ENCODE results near the gene HOXD8. TPM values are rescaled to one million over a fixed set of nuclear protein-coding genes. Genes with fewer than 3 reads are reported as not detected.

The HOXD8 gene
- total and polyA plus RNA-seq, 2 experiments from 2014 or later: 19.7 to 27.8 TPM

DNA sequence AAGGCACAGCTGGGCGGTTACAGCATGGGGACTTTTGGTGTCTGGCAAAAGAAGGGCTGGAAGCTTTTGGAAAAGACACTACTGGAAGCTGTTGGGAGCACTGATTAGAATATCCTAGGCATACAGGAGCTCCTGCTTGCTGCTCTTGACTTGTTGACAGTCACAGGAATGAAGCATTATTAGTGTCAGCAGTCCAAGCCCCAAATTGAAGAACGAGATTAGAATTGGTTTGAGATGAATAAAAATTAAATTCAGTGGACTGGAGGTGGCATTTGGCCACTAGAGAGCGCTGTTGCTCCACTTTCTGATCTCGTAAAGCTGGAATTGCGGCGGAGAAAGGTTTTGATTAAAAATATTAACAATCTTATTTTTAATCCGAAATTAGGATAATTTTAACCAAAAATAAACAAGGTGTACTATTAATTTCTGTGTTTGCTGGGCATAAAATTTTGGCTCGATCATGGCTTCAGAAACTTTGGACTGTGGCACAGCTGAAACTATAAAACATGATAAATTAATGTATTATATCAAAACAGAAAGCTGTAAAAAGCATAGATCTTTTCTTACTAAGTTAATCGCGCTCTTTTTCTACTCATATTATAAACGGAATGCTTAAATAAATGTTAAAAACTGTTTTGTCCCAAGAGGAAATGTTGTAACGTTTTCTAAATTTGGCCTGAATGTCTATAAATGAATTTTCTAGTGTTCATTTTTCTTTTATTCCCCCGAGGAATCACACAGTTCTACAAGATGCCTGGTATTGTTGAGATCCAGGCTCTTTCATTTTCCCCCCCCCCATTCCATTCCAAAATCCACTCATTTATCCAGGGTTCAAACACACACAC is 2.4 kb upstream of the HOXD8 start:
- H3K36me3 ChIP-seq (ENCODE audit: low read depth): no peaks in the 10 kb centered on the region
- TF ChIP-seq EZH2phosphoT487 (IDR thresholded peaks at IDR 0.05; ENCODE audit: insufficient read depth, low read depth): no peak
- no peak for TF ChIP-seq EZH2 (IDR thresholded peaks at IDR 0.05; ENCODE audit: insufficient read depth, poor library complexity, severe bottlenecking)
- no peaks in the 10 kb centered on the region for H4K20me1 ChIP-seq (ENCODE audit: insufficient read depth)
- DNase-seq: peak; percentile 80
- peak overlapping the region; percentile 90 for H3K4me3 ChIP-seq
- peaks cover 57% of the 10 kb centered on the region for H3K79me2 ChIP-seq (ENCODE audit: insufficient read depth)
- WGBS, 2 experiments (ENCODE audit: low coverage in 1 of 2, low lambda C conversion rate in 2 of 2, missing lambda C conversion rate in 2 of 2): 10 to 14% methylated on average over 13 of the region's 13 CpGs
- H3F3A ChIP-seq (ENCODE audit: insufficient read depth): peaks cover 37% of the 10 kb centered on the region
- no peaks in the 10 kb centered on the region for H3K9me3 ChIP-seq (ENCODE audit: low read depth)
- no peaks in the 10 kb centered on the region for H3K27me3 ChIP-seq (replicated peaks; ENCODE audit: insufficient read depth)
- H3K9ac ChIP-seq: peak overlapping the region; percentile 97
- H3K9me2 ChIP-seq (ENCODE audit: insufficient read depth): no peaks in the 10 kb centered on the region
- H3K27ac ChIP-seq: peak overlapping the region; percentile 97
- in situ Hi-C loops (cut with MboI): loop anchor here (5.0 to 10.0 kb wide), 3 partner anchors 510 to 1020 kb away; no protein-coding TSS in a partner anchor
- H3K4me2 ChIP-seq (ENCODE audit: unreplicated experiment): peak overlapping the region; percentile 97
- H3K4me1 ChIP-seq (ENCODE audit: insufficient read depth): peaks cover 20% of the 10 kb centered on the region
- peak overlapping the region; percentile 68 for H2AFZ ChIP-seq

DNA sequence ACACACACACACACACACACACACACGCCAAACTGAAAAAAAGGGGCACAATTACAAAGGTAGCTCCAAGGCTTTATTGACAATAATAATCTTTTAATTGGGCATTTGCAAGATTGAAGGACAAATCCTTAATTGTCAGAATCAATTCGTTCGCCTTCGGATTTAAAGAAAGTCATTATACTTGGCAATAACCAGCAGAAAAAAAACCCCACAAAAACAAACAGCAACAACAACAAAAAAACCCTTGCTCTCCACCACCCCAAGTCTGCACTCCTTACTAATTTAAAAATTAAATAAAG is 1.8 kb upstream of the HOXD8 start:
- H3K4me1 ChIP-seq (ENCODE audit: insufficient read depth): peaks cover 20% of the 10 kb centered on the region
- peaks cover 39% of the 10 kb centered on the region for H3F3A ChIP-seq (ENCODE audit: insufficient read depth)
- peak overlapping the region; percentile 90 for H3K4me3 ChIP-seq
- peak overlapping the region; percentile 97 for H3K9ac ChIP-seq
- H3K79me2 ChIP-seq (ENCODE audit: insufficient read depth): peaks cover 62% of the 10 kb centered on the region
- TF ChIP-seq EZH2phosphoT487 (IDR thresholded peaks at IDR 0.05; ENCODE audit: insufficient read depth, low read depth): no peak
- TF ChIP-seq EZH2 (IDR thresholded peaks at IDR 0.05; ENCODE audit: insufficient read depth, poor library complexity, severe bottlenecking): no peak
- H2AFZ ChIP-seq: peak overlapping the region; percentile 68
- peak overlapping the region; percentile 97 for H3K27ac ChIP-seq
- 51 to 68% methylated on average over 4 of the region's 4 CpGs for WGBS, 2 experiments (ENCODE audit: low coverage in 1 of 2, low lambda C conversion rate in 2 of 2, missing lambda C conversion rate in 2 of 2)
- no peaks in the 10 kb centered on the region for H3K36me3 ChIP-seq (ENCODE audit: low read depth)
- H3K9me2 ChIP-seq (ENCODE audit: insufficient read depth): no peaks in the 10 kb centered on the region
- no peaks in the 10 kb centered on the region for H3K27me3 ChIP-seq (replicated peaks; ENCODE audit: insufficient read depth)
- H4K20me1 ChIP-seq (ENCODE audit: insufficient read depth): no peaks in the 10 kb centered on the region
- H3K9me3 ChIP-seq (ENCODE audit: low read depth): no peaks in the 10 kb centered on the region
- in situ Hi-C loops (cut with MboI): loop anchor here (5.0 to 10.0 kb wide), 3 partner anchors 510 to 1020 kb away; no protein-coding TSS in a partner anchor
- peak overlapping the region; percentile 97 for H3K4me2 ChIP-seq (ENCODE audit: unreplicated experiment)
- DNase-seq: no peak

DNA sequence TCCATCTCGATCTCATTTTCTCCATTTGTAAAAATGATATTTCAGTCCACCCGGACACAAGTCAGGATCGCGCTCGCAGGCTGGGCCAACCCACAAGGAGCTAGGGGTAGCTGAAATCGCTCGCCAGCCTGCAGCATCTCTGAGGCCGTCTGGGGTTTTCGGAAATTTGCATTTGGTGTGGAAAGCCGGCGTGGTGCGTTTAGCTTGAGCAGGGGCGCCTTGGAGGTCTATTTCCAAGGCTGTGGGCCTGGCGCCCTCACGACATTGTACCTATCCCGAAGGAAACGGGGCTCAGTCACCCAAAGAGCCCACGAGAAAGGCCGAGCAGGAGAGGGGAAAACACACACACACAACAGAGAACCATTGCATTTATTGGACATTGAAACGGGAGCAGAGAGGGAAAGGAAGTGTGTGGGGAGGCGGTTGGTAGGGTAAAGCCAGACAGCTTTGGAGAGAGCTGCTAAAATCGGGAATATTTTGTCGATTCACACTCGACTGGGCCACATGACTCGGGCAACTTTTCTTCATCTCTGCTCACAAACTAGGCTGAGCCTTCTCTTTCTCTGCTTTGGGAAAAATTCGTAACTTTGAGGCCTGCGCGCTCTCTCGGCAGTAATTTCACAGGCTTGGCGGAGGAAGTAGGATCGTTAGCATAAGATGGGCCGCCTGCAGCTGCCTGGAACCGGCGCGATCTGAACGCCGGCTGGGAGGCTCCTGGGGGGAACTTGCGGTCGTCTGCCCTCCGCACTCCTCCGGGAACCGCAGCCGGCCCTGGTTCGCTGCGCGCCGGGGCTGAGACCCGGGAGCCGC is 1.1 kb upstream of the HOXD8 start:
- DNase-seq: peak; percentile 71
- no peaks in the 10 kb centered on the region for H4K20me1 ChIP-seq (ENCODE audit: insufficient read depth)
- peak overlapping the region; percentile 90 for H3K4me3 ChIP-seq
- H2AFZ ChIP-seq: peak overlapping the region; percentile 68
- H3K79me2 ChIP-seq (ENCODE audit: insufficient read depth): peaks cover 65% of the 10 kb centered on the region
- H3K4me2 ChIP-seq (ENCODE audit: unreplicated experiment): peak overlapping the region; percentile 97
- peaks cover 43% of the 10 kb centered on the region for H3F3A ChIP-seq (ENCODE audit: insufficient read depth)
- H3K9ac ChIP-seq: peak overlapping the region; percentile 97
- in situ Hi-C loops (cut with MboI): loop anchor here (5.0 to 10.0 kb wide), 3 partner anchors 509 to 1019 kb away; no protein-coding TSS in a partner anchor
- H3K9me3 ChIP-seq (ENCODE audit: low read depth): no peaks in the 10 kb centered on the region
- no peaks in the 10 kb centered on the region for H3K36me3 ChIP-seq (ENCODE audit: low read depth)
- TF ChIP-seq EZH2 (IDR thresholded peaks at IDR 0.05; ENCODE audit: insufficient read depth, poor library complexity, severe bottlenecking): no peak
- TF ChIP-seq EZH2phosphoT487 (IDR thresholded peaks at IDR 0.05; ENCODE audit: insufficient read depth, low read depth): 0 out of 2 replicates have a peak, but pooled peaks have one; percentile 22
- H3K27me3 ChIP-seq (replicated peaks; ENCODE audit: insufficient read depth): no peaks in the 10 kb centered on the region
- no peaks in the 10 kb centered on the region for H3K9me2 ChIP-seq (ENCODE audit: insufficient read depth)
- H3K27ac ChIP-seq: peak overlapping the region; percentile 97
- peaks cover 27% of the 10 kb centered on the region for H3K4me1 ChIP-seq (ENCODE audit: insufficient read depth)
- 4 to 6% methylated on average over 49 of the region's 49 CpGs for WGBS, 2 experiments (ENCODE audit: low coverage in 1 of 2, low lambda C conversion rate in 2 of 2, missing lambda C conversion rate in 2 of 2)

DNA sequence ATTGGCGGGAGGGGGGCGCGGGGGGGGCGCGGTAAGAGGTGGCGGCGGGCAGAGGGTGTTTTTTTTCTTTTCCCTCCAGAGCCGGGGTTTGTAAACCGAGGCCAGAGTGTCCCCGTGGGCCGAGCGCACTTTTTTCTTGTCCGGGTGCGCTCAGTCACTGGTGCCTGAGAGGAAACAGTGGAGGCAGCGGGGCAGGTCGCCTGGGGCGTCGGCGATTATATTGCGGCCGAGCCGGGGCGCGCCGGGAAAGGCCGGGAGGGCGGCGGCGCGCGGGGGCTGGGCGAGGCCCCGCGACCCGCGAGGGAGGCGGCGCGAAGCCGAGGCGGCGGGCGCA is 275 bp downstream of the HOXD8 start:
- DNase-seq: no peak
- H3K9ac ChIP-seq: peak overlapping the region; percentile 97
- peak overlapping the region; percentile 90 for H3K4me3 ChIP-seq
- H3K79me2 ChIP-seq (ENCODE audit: insufficient read depth): peaks cover 67% of the 10 kb centered on the region
- 0 to 1% methylated on average over 12 to 43 of the region's 43 CpGs for WGBS, 2 experiments (ENCODE audit: low coverage in 1 of 2, low lambda C conversion rate in 2 of 2, missing lambda C conversion rate in 2 of 2)
- H4K20me1 ChIP-seq (ENCODE audit: insufficient read depth): no peaks in the 10 kb centered on the region
- peaks cover 56% of the 10 kb centered on the region for H3F3A ChIP-seq (ENCODE audit: insufficient read depth)
- H3K36me3 ChIP-seq (ENCODE audit: low read depth): no peaks in the 10 kb centered on the region
- peak overlapping the region; percentile 97 for H3K27ac ChIP-seq
- no peaks in the 10 kb centered on the region for H3K9me2 ChIP-seq (ENCODE audit: insufficient read depth)
- H3K27me3 ChIP-seq (replicated peaks; ENCODE audit: insufficient read depth): no peaks in the 10 kb centered on the region
- TF ChIP-seq EZH2phosphoT487 (IDR thresholded peaks at IDR 0.05; ENCODE audit: insufficient read depth, low read depth) (no peak), EZH2 (IDR thresholded peaks at IDR 0.05; ENCODE audit: insufficient read depth, poor library complexity, severe bottlenecking) (no peak)
- no peaks in the 10 kb centered on the region for H3K9me3 ChIP-seq (ENCODE audit: low read depth)
- in situ Hi-C loops (cut with MboI): loop anchor here (5.0 to 10.0 kb wide), 3 partner anchors 508 to 1018 kb away; no protein-coding TSS in a partner anchor
- peak overlapping the region; percentile 97 for H3K4me2 ChIP-seq (ENCODE audit: unreplicated experiment)
- peaks cover 34% of the 10 kb centered on the region for H3K4me1 ChIP-seq (ENCODE audit: insufficient read depth)
- H2AFZ ChIP-seq: peak overlapping the region; percentile 68; the same call in 1 of the 2 replicates
